Activated CD8-positive, alpha-beta memory T cell treated with anti-CD3 and anti-CD28 coated beads, Interleukin-2, amount 50 U/mL, for 24 hours (primary cell): Measurements from ENCODE around the gene CLASP1.

Experiments
- DNase-seq: peaks from one replicate; pipeline ENCODE4 v3.0.0-alpha.2; 2020; ENCODE audit errors: extremely low read depth

CLASP1 gene

GRCh38 chr2:121541495-121541894 is 107.8 kb downstream of the CLASP1 start:
- no peak for DNase-seq

GRCh38 chr2:121539750-121540469 is 109.4 kb downstream of the CLASP1 start:
- DNase-seq: no peak

- DNase-seq: no peak
Measured at GRCh38 chr2:121536850-121537557, 112.3 kb downstream of the CLASP1 start.

DNA sequence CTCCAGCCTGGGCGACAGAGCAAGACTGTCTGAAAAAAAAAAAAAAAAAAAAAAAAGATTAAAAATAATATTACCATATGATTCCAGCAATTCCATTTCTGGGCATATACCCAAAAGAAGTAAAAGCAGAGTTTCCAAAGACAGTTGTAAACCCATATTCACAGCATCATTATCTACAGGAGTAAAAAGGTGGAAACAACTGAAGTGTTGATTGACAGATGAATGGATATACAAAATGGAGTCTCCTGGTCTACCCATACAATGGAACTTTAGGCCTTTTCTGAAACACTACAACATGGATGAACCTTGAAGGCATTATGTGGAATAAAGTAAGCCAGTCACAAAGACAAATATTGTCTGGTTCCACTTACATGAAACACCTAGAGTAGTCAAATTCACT is 112.9 kb downstream of the CLASP1 start:
- DNase-seq: no peak

GRCh38 chr2:121534007-121534406 is 115.3 kb downstream of the CLASP1 start:
- DNase-seq: no peak

GRCh38 chr2:121532894-121533293 is 116.4 kb downstream of the CLASP1 start:
- no peak for DNase-seq

DNA sequence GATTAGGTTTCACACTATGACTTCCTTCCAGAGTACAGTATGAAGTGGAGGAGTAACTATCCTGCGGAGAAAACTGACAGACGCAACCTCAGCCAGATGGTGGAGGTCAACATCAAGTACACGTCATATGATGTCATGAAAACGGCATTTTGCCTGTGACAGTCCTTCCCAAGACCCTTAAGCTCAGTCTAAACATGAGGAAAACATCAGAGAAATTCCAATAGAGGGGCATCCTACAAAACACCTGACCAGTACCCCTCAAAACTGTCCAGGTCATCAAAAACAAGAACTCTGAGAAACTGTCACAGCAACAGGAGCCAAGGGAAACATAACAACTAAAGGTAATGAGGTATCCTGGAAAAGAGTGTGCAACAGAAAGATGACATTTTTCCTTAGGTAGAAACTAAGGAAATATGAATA is 116.9 kb downstream of the CLASP1 start:
- no peak for DNase-seq

DNA sequence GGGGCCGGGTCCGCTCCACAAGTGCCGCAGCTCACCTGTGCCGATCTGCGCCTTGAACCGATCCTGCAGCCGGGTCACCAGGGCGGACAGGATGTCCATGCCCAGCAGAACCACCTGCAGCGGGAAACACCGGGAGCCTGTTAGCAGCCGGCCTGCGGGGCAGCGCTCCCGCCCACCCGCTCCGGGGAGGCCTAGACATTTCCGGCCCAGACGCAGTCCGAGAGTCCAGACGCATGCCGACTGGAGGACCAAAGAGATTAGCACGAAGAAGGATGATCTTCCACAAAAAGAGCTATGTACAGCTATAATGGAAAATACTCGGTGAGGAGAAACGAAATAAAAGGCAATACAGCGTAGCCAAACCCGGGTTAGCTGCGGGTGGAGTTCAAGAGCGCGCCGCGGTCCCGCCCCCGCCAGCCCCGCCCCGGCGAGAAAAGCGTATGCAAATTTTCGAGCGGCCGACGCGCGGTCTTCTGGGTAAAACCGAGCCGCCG is 119.0 kb downstream of the CLASP1 start:
- peak; percentile 63 for DNase-seq

DNA sequence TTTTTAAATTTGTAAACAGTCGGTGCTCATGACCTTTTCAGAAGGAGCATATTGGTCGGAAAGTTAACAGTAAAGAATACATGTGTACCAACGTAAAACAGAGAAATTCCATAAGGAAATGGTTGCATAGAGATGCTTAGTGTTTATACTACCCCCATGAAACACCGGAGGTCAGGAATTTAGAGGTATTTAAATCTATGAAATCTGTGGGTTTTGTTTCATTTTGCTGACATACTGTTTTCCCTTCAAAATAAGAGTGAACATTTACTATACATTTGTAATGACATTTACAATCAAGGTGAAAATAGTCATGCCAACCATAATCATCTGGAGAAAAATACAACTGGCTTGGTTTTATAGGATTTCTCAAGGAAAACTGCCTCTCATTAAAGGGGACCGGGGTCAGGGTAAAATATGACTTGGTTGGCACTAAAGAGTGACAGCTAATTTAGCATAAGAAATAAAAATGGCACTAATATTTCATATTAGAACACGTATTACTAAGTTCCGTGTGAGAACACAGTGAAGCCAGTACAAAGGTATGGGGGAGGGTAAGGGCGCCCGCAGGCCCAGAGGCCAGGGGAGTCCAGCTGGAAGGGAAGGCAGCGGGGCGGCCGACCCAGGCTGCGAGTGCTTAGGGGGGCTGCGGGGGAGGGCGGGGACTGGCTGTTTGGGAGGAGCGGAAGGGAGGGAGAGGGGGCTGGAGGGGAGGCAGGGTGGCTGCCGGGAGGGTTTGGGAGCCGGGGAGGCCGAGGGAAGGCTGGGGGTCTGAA is 119.6 kb downstream of the CLASP1 start:
- no peak for DNase-seq

DNA sequence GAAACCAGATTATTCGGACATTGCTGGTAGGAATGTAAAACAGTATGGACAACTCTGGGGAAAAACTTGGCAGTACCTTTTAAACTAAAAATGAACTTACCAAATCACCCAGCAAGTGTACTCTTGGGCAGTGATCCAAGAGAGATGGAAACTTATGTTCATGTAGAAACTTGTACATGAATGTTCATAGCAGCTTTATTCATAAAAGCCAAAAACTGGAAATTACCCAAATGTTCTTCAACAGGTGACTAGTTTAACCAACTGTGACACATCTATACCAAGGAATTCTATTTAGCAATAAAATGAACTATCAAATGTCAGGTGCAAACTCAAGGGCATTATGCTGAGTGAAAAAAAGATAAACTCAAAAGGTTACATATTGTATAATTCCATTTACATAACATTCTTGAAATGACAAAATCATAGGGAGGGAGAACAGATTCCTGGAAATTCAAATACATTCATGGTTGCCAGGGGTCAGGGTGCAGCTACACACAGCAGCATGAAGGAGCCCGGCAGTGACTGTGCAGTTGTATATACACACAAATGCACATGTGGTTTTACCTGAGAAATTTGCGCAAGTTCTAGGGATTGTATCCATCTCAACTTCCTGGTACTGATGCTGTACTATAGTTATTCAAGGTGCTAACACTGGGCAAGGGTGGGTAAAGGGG is 122.1 kb downstream of the CLASP1 start:
- peak; percentile 7 for DNase-seq

- DNase-seq: no peak
Measured at GRCh38 chr2:121524685-121525425, 124.4 kb downstream of the CLASP1 start.

DNA sequence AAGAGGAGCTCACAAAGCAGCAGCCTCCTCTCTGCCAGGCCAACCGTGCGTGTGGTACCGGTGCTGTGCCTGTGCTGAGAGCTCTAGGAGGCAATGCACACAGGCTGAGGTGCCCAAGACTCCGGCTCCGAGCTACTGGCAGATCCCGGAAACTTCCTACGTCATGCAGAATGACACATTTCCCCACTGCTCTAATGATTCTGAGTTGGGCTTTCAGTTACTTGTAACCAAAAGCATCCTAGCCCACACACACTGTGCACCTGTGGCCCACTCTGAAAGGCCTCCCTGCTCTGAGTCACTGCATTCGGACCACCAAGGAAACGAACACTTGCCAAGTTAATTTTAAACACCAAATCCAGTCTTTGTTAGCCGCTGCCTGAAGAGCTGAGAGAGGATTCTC is 127.9 kb downstream of the CLASP1 start:
- no peak for DNase-seq

- no peak for DNase-seq
Measured at GRCh38 chr2:121520641-121520994, 128.6 kb downstream of the CLASP1 start.

- DNase-seq: no peak
Measured at GRCh38 chr2:121519732-121520640, 129.3 kb downstream of the CLASP1 start.

- no peak for DNase-seq
Measured at GRCh38 chr2:121519153-121519552, 130.1 kb downstream of the CLASP1 start.

DNA sequence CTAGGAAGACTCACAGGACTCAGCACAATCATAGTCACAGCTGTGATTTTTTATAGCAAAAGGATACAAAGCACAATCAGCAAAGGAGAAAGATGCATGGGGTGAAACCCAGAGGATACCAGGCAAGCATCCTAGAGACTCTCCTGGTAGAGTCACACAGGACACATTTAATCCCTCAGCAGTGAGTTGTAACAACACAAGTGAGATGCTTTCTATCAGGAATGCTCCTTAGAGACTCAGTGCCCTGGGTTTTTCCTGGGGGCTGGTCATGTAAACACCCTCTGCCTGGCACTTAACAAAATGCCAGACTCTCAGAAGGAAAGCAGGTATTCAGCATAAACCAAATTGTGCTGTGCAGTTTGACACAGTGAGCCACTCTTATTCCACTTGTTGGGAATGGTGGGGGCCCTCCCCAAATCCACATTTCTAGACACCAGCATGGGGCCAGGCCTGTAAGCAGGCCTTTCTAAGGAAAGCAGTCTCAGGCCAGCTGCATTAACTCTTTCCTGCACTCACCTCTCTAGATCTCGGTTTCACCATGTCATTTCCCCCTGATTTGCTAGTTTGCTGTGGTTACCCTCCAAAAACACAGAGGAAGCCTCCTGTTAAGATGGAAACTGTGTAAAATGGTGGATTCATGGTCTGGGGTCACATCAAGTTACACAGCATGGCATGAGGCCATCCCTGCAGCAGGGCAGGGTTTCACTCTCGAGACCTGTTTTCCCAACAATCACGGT is 135.5 kb downstream of the CLASP1 start:
- DNase-seq: no peak

DNA sequence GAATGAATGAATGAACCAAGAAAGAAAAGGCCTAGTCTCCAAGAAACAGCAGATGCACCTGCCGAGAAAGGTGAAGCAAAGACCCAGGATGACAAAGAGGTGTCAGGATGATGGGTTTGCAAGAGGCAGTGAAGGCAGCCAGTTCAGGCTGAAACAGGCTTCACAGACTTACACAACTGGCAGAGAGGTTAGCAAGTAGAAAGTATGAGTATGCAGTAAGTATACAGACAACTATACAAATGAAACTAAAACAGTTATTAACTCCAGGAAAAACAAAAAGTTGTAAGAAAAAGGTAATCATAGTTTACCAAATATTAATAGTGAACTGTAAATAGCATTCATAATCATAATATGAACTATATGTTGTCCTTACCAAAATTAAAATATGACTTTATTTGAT is 138.4 kb downstream of the CLASP1 start:
- DNase-seq: no peak

- no peak for DNase-seq
Measured at GRCh38 chr2:121506621-121507020, 142.6 kb downstream of the CLASP1 start.

DNA sequence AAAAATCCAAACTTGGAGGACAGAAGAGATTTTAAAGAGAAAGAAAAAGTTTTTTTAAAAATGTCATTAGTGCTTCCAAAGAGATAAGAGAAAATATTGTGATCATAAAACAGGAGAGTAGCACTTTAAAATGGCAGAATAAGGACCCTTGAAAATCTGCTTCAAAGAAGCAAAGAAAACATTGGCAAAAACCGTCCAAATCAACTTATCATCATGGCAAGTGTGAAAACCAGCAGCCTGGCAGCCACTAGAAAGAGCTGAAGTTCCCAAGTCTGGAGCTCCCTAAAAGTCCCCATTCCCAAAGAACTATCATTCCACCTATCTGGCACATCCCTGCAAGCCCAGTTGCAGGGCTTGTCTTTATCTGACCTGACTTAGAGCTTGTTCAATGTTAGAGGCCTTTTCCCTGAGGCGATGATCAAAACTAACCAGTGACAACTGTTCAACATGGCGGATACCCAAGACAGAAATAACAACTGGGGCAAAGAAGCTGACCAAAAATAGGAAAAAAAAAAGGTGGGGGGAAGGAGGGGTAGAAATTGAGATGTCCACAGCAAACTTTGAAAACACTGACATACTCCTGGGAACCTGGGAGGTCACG is 143.2 kb downstream of the CLASP1 start:
- no peak for DNase-seq
